ENCODE data around the gene FRRS1.
"Not testable (repeated sequence)": the region's sequence is repeated elsewhere in the genome, so short reads cannot be mapped to it uniquely, and the experiment has no call there.

Gene FRRS1

GRCh38 chr1:99768104-99768503 is 1.7 kb upstream of the FRRS1 start:
- DNase-seq (ENCODE audit: low spot score), result no peak

- no peak for DNase-seq (ENCODE audit: low spot score)
These were observed 1.5 kb downstream of the FRRS1 start for GRCh38 chr1:99764909-99765308.

GRCh38 chr1:99764439-99764838 is 2.0 kb downstream of the FRRS1 start:
- no peak for DNase-seq (ENCODE audit: low spot score)

- DNase-seq (ENCODE audit: low spot score), result no peak
These were observed 2.5 kb downstream of the FRRS1 start for GRCh38 chr1:99763956-99764355.

DNA sequence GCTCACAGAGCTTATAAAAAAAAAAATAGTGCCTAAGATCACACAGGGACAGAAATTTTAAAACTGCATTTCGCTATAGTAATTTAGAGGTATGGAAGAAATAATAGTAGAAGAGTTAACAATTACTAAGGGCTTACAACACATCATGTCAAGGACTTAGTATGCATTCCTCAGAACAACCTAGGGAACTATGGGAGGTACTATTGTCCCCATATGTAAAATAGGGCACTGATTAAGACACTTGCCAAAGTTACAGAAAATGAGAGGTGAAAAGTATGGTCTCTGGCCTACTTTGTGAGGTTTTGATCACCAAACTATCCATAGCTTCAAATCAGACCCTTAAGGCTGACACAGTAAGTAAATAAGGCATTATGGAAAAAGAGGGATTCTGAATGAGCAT is 4.7 kb downstream of the FRRS1 start:
- no peak for DNase-seq (ENCODE audit: low spot score)

DNA sequence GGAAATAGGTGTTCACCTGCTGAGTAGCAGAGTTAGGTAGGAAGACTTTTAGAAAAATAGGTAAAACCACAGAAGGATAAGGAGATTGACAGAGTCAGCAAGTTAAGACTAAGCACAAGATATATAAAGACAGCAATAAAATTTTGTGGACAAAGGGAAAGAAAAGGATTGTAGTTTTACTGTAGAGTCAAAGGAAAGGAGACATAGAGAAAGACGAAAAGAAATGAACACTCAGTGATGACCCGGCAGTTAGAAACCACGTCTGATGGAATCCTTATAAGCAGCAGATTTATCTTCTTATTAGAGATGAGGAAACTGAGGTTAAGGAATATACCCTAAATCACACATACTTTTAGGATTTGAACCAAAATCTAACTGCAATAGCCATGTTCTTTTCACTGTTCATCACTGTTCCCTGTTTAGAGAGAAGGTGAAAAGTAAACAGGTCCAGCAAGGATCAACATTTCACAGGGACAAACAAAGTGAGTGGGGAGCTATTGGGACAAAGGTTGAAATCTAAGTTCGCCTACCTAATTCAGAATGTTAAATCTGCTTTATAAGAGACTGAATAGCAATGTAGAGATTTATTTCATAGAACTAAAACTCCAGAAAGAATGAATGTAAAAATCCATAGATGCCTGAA is 6.8 kb downstream of the FRRS1 start:
- no peak for DNase-seq (ENCODE audit: low spot score)

DNA sequence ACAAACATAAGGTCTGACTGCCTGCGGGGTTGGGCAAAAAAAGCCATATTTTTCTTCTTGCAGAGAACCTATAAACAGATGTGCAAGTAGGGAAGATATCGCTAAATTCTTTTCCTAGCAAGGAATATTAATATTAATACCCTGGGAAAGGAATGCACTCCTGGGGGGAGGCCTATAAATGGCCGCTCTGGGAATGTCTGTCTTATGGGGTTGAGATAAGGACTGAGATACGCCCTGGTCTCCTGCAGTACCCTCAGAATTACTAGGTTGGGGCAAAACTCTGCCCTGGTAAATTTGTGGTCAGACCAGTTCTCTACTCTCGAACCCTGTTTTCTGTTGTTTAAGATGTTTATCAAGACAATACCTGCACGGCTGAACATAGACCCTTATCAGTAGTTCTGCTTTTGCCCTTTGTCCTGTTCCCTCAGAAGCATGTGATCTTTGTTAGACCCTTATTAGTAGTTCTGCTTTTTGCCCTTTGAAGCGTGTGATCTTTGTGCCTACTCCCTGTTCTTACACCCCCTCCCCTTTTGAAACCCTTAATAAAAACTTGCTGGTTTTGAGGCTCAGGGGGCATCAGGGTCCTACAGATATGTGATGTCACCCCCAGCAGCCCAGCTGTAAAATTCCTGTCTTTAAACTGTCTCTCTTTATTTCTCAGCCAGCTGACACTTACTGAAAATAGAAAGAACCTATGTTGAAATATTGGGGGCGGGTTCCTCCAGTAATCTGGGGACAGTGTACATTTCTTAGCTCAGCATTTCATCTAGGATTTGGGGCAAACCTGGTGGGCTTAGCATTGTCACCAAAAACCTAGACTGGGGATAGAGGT is 7.5 kb downstream of the FRRS1 start:
- not testable (repeated sequence) for DNase-seq (ENCODE audit: low spot score)

DNA sequence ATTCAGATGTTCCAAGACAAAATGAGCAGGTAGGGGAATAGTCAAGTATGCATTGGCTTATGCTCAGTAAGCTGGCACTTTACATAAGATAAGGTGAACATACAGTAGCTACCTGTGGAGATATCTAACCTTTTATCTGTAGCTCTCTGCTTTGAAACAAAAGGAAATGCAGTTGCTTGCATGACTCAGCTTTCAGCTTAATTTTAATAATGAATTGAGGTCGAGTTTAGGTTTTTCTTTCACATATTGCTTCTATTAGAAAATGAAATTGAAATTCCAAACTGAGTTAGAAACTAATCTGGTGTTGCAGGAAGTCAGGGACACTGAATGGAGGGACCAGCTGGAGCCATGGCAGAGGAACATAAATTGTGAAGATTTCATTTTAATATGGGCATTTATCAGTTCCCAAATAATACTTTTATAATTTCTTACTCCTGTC is 8.3 kb downstream of the FRRS1 start:
- no peak for DNase-seq (ENCODE audit: low spot score)

- no peak for DNase-seq (ENCODE audit: low spot score)
These were observed 9.8 kb downstream of the FRRS1 start for GRCh38 chr1:99756598-99756997.

GRCh38 chr1:99755664-99756063 is 10.8 kb downstream of the FRRS1 start:
- DNase-seq (ENCODE audit: low spot score), result no peak

DNA sequence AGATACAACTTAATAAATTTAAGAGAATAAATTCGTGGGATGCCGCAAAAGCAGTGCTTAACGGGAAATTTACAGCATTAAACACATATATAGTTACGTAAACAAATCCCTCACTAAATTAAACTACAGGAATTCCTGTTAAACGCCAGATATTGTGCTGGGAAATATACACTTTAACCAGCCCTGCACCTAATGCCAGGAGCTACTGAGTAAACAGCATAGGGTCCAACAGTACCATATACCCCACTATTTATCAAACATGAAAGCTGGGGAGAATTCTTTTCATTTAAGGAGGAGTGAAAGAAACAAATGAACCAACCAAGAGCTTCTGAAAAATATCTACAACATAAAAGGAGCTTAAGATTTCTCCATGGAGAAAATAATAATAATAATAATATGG is 11.7 kb downstream of the FRRS1 start:
- no peak for DNase-seq (ENCODE audit: low spot score)

DNA sequence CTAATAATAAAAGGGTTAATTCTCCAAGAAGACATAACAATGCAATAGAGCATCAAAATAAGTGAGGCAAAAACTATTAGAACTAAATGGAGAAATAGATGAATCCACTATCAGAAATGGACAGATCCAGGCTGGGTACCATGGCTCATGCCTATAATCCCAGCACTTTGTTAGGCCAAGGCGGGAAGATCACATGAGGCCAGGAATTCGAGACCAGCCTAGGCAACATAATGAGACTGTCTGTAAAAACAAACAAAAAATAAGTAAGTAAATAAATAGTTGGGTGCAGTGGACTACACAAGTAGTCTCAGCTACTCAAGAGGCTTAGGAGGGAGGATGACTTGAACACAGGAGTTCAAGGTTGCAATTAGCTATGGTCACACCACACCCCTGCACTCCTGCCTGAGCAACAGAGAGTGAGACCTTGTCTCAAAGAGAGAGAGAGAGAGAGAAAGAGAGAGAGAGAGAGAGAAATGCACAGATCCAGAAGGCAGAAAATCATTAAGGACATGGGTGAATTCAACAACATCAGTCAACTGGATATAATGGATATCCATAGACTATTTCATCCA is 12.3 kb downstream of the FRRS1 start:
- no peak for DNase-seq (ENCODE audit: low spot score)

DNA sequence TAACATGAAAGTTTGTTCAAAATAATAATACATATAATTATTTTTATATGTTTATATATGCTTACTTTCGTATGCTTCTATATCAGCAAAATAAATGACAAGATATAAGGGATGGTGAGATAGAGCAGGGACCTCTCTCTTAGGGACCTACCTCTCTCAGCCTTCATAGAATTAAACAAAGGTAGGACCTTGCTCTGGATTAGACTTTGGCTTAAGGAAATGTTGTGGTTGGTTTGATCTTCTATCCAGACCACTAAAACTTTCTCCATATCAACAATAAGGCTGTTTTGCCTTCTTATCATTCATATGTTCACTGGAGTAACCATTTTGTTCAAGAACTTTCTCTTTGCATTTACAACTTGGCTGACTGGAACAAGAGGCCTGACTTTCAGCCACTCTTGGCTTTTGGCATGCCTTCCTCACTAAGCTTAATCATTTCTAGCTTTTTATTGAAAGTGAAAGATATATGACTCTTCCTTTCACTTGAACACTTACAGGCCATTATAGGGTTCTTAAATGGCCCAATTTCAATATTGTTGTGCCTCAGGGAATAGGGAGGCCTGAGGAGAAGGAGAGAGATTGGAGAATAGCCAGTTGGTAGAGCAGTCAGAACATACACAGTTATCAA is 14.4 kb downstream of the FRRS1 start:
- DNase-seq (ENCODE audit: low spot score), result no peak

GRCh38 chr1:99749504-99750347 is 16.7 kb downstream of the FRRS1 start:
- DNase-seq (ENCODE audit: low spot score), result no peak

DNA sequence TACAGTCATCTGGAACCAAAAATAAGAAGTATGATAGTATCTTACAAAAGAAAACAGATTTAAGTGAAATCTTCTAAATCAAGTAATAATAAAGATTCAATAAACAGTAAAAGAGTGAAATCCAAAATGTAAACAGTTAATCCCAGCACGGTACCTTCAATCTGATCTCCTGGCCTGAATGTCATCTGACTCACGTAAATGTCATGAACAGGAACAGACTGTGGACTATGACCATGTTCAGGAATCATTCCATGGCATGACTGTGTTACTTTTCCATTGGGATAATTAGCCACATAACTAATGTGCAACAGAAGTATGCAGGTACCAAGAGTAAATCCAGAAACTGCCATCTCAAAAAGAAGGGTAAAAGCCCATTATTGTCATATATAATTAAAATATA is 18.0 kb downstream of the FRRS1 start:
- DNase-seq (ENCODE audit: low spot score), result no peak

GRCh38 chr1:99745684-99746083 is 20.8 kb downstream of the FRRS1 start:
- no peak for DNase-seq (ENCODE audit: low spot score)

DNA sequence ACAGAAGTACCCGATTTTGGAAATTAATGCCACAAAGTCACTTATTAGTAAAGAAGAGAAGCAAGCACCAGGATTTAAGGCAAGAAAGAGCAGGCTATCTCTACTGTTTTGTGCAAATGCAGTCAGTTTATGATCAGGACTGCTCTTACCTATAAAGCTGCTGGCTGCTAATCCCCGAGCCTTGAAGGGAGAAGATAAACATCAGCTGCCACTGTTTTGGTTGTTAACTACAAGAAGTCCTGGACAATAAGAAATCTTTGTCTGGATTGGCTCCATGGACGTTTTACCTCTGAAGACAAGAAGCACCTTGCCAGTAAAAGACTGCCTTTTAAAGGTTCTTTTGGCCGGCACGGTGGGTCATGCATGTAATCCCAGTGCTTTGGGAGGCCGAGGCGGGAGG is 21.4 kb downstream of the FRRS1 start:
- no peak for DNase-seq (ENCODE audit: low spot score)

DNA sequence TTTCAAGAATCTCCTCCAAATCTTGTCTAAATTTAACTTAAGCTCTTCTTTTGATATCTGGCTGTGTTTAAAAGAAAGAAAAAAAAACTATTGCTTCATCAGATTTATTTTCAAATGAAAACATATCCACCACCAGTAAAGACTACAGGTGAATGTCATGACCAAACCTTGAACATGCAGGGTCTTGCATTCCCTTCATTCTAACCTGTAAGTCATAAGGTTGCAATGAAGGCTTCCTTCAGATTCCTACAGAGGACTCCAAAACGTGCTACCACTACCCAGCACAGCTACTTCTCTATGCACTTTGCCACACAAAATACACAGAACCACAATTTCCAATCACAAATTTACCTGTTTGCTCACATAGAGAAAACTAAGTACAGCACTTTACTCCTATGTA is 26.3 kb downstream of the FRRS1 start:
- DNase-seq (ENCODE audit: low spot score), result no peak

DNA sequence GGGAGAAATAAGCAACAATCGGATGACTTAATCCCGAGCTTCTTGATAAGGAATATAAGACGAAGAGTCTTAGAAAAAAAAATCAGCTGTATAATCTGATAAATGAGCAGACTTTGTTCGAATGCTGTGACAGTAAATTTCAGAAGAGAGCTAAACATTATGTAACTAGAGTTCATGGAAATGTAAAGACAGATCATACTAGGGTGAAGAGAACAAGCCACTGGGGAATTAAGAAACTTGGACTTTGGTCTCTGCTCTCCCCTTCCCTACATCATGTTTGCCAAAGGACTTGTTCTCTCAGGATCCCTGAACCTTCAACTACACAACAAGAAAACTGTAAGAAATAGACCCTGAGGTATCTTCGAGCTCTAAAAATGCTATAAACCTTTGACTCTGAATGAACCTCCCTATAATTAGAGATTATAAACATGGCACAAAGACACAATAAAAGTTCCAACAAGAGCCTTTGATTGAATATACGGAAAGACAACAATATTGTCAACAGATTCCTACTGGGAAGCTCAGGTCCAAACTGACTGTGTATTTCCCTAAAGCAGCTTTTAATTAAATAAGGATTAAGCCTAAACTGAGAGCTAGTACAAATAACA is 27.5 kb downstream of the FRRS1 start:
- no peak for DNase-seq (ENCODE audit: low spot score)

DNA sequence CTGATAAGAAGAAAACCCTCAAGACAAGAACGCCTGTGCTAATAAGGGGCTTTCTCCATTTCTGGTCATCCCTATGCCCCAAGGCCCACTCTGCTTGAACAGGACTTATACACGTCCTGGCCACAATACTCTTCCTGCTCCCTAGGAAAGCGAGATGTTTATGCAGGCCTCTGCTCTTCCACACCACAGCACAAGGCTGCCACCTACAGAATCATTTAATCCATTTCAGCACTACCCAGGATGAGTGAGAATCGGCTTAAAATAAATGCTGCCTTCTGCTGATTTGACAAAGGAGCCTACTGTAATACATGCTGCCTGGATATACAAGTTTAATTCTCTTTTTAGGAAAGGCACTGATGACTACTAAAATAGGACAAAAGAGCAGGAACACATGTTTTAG is 29.4 kb downstream of the FRRS1 start:
- no peak for DNase-seq (ENCODE audit: low spot score)

DNA sequence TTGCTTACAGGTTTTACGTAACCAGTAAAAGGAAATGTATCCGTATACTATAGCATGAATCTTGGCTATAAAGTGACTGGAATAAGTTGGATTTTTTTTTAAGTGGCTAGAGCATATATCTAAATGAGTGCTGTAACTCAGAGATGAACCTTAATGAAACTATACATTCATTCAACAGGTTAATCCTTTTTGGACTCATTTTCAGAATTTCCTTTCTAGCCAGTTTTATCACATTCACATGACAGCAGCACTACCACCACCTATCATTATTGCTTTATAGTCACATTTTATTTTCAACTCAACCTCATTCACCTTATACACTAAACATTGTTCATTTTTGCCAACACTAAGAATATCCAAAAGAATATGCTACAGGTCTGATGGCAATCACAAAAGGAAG is 30.6 kb downstream of the FRRS1 start:
- DNase-seq (ENCODE audit: low spot score), result no peak

DNA sequence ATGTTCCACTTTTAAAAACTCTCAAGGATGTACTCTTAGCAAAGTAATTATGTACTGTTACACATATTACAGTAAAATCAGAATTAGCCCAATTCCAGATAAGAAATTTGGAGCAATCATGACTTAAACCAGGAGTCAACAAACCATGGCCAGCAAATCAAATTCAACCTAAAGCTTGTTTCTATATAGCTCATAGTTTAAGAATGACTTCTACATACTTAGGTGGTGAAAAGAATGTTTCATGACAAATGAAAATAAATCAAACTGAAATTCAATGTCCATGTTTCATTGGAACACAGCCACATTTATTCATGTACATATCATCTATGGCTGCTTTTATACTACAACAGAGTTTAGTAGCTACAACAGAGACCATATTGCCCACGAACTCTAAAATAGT is 35.1 kb downstream of the FRRS1 start:
- no peak for DNase-seq (ENCODE audit: low spot score)

Data from germinal center (tissue), 1 donor.